Cortex of kidney (tissue), 1 donor: ENCODE results near the gene TLCD4.
"Not testable (repeated sequence)": the region's sequence is repeated elsewhere in the genome, so short reads cannot be mapped to it uniquely, and the experiment has no call there.

Source experiments
- DNase-seq: peaks from one replicate; lab custom pipeline; 2025; lab: John Stamatoyannopoulos, UW

Gene TLCD4, protein sequence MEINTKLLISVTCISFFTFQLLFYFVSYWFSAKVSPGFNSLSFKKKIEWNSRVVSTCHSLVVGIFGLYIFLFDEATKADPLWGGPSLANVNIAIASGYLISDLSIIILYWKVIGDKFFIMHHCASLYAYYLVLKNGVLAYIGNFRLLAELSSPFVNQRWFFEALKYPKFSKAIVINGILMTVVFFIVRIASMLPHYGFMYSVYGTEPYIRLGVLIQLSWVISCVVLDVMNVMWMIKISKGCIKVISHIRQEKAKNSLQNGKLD

DNA sequence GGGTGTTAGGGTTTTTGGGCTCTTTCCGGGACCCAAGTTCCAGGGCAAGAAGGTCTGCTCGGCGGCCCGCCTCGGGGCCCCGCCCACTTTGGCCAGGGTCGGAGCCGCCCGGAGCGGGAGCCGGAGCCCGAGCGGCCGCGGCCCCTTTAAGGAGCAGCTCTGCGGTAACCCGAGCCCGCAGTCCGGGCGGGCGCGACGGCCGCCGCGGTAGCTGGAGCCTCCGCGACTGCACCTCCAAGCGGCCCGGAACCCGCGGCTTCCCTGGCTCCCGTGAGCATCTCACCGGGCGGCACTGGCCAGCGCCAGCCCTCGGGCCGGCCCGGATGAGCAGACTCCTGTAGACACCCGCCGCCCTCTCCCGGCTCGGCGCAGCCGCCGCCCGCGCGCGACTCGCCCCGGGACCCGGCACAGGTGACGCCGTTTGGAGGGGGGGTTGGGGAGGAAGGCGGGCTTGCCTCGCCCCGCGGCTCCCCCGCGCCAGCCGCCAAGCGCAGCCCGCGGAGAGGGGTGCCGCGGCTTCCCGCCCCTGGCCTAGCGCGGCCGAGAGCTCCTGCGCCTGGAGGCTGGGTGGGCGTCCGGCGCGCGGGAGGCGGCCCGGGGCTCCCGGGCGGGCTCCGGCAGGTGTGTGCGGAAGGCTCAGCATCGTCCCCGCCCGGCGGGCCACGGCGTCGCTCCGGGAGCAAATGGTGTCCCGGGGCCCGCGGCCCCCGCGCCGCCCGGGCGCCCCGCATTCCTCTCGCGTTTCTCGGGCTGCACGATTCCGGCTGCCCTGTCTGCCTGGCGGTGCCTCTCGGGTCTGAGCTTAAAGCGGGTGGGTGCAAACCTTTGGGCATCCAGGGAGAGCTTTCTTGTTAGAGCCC is at the start of gene TLCD4:
Gene TLCD4, plus strand, starts transcription at position 149 of the 860 bp plus-strand sequence. CDS start 26,547 bp downstream, outside the sequence.
- no peak for DNase-seq

DNA sequence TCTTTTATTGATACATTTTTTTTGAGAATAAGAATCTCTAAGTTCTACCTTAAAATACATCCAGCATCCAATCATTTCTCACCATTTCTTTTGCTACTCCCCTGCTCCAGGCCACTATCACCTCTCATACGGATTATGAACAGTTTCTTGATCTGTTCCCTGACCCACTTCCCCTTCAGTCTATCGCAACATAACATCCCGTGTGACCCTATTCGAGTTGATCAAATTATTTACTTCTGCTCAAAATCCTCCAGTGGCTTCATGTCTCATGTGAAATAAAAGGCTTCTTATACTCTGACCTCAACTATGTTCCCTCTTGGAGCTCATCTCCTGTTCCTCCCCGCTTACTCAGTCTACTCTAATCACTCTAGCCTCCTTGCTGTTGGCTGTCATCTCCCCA is 49.6 kb upstream of the TLCD4 start:
- DNase-seq = no peak

DNA sequence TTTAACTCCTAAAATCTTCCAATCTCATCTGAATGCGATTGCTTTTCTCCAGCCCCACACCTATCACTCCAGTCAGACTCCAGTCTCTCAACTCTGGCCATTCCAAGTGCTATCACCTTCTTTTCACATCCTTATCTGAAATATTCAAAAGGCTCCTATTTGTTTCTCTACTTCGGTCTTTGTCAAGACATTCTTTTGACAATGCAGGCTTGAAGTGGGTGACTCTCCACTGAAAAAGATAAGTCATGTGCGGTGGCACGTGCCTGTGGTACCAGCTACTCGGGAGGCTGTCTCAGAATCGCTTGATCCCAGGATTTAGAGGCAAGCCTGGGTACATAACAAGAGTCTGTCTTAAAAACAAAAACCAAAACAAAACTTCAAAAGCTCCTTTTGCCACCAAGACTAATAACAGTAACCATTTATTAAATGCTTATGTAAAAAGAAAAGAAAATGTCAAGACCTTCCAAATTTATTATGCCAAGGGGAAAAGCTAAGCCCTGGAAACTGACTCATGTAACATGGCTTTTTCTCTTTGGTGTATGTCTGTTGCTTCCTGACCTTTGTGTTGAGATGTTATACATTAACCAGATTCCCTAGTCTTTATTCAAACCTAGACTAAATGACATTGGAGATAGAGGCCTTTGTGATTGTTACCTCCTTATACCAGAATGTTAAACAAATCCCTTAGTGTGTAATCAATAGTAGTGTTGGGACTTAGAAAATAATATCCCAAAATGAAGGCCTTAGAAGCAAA is 48.0 kb upstream of the TLCD4 start:
- no peak for DNase-seq

DNA sequence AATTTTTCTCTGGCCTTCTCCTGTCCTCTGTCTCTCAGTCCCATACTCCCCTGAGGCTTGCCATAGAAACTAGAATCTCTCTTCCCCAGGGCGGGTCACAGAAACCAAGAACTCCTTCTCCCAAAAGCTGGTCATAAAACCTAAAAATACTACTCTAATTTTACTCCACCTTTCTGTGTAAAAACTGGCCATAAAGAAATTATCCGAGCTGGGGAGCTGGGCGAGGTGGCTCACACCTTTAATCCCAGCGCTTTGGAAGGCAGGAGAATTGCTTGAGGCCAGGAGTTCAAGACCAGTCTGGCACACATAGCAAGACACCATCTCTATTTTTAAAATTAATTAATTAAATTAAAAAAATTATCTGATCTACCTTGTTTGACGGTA is 47.5 kb upstream of the TLCD4 start:
- no peak for DNase-seq

DNA sequence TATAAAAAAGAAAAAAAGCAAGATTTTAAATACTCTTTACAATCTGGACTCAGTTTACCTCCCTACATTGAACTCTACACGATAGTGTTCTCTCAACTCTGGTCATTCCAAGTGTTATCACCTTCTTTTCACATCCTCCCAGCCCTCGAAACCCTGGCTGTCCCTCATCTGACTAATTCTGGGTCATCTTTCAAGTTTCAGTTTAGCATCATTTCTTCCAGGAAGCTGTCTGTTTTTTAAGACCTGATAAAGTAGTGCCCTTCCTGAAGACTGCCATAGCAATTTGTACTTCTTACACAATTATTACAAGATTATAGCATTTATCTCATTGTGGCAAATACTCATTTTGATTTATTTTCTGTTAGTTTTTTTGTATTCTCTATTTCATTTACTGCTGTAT is 45.6 kb upstream of the TLCD4 start:
- DNase-seq = no peak

DNA sequence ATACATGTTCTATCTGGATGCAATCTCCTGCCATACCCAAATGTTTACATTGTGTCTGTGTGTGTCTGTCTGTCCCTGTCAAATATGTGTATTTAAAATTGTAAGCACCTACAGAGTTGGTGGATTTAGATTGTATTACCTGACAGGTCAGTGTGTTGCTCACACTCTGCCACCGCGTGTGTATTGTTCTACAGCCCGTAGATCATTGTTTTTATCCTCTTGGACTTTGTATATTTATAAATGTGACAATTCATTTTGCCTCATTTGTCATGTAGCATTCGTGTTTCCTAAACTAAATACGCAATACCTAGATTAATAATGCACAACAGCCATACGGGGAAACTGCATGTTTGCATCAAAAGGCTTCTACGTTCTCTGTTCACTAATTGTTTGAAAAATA is 45.0 kb upstream of the TLCD4 start:
- no peak for DNase-seq

DNA sequence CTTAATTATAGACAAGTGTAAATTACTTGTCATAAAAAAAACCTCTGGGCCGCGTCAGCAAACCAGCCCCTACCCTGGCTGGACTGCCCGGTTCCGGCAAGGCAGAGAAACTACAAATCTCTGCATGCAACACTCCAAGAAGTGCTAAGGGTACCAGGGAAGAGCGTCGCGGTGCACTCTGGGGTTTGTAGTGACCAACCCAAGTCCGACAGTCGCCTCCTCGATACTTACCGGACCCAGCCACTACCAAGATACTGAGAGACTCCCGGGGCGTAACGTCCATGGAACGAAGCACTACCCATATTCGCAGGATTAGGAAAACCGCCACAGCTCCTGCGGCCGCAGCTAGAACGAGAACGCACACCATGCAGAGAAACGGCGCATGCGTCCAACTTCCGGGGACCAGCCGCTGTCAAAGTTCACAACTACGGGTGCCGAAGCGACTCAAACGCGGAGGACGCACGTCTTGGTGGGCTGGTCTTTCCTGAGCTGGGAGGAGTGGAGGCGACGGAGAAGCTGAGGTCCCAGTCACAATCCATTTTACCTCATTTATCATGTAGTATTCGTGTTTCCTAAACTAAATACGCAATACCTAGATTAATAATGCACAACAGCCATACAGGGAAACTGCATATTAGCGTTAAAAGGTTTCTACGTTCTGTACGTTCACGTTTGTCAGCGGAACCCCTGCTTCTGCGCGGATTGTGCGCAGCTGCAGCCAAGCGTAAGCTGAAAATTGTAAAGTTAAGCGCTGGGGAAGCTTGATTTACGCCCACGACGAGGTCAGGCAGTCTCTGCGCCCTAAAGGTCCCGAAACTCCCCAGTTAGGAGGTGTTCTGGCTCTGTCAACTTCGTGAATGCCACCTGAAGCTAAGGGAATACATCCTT is 44.4 kb upstream of the TLCD4 start, which contains the start of gene ALG14:
Gene ALG14, minus strand, starts transcription at position 420 of the 888 bp plus-strand sequence. Its CDS starts 53 bp downstream, at position 367.
- no peak for DNase-seq

DNA sequence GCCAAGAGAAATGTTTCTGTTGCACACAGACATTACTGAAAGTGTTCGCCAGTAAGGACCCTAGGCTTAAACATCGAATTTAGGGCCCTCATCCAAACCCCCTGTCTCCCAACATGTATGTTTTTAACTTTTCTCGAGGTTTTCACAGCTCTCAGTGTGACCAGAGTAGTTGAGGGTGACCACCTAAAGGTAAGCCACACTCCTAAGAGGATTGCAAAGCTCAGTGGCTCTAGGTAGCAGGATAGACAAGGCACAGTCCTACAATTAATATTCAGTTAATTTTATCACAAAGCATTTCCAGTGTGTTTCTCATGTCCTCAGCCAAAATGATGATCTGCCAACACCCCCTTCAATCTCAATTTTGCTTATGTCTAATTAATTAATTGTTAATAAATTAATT is 43.7 kb upstream of the TLCD4 start:
- no peak for DNase-seq

DNA sequence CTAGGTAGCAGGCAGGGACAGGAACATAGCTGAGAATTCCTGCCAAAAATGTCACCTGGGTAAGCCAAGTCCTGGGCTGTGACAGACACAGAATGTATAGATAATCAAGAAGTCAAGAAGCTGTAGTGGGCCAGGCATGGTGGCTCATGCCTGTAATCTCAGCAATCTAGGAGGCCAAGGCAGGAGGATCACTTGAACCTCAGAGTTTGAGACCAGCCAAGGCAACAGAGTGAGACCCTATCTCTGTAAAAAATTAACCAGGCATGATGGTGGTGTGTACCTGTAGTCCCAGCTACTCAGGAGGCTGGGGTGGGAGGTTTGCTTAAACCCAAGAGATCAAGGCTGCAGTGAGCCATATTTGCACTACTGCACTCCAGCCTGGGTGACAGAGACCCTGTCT is 41.1 kb upstream of the TLCD4 start:
- no peak for DNase-seq

DNA sequence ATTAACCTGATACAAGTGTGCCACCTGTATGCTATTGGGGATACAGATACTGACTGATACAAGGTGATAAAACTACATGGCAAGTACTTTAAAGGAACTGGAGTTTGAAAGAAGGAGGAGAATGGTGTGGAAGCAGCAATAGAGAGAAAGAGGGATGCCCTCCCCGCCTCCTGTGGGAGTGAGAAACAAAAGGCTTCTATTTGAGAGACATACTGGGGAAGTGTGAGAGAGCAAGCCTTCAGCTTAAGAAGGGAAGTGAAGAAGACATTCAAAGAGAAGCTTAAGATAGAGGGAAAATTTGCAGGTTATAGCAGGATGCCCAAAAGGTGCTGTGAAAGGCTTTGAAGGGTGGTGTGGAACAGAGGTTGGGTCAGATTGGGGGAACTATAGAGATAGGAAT is 36.7 kb upstream of the TLCD4 start:
- no peak for DNase-seq

DNA sequence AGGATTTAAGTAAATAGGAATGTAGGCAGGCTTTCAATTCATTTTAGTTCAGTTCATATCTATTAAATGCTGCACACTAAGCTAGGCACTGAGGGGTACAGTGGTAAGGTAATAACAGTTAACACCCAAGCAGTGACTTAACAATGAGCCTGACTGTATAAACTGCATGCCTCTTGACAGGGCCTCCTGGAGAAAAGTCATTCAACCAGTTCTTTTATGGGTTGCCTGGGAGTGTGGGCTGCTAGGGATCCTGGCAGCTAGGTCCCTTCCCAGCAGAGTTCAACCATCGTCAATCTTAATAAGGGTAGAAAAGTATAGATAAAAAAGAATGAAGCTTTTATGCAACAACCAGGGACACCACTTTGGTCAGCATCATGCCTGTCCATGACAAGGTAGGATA is 36.3 kb upstream of the TLCD4 start:
- no peak for DNase-seq

DNA sequence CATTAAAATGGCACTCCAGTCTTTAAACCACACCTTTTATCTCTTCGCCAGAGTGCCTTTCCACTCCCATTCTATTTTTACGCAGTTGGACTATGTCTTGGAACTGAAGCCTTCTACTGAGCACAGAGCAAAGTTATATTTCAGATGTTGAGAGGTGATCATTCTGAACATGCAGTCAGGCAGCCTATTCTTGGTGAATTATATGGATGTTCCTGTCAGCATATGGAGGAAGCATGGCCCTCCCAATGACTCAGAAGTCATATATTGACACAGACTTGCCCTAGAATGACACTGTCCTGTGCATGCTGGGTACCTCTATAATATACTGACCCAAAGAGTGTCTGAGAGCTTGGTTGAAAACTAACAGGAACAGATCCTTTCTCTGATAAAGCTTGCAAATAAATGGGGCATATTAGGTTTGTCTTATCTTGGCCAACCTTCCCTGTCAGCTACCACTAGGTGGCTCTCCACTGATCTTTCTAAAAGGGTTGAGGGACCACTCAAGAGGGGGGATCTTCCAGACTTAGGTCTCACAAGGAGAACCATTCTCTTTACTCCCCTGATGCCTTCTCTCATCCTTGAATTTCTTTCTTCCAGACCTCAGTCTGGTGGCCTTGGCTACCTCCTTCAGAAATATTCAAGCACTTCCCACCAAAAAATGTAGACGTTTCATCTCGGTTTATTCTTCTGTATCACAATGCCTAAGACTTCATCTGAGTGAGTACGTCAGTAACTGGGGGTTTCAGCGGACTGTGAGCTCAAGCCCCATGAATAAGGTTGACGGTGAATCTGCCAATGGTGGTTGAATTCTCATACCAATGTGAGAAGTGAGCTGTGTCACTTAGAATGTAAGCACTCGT is 32.6 kb upstream of the TLCD4 start:
- no peak for DNase-seq

DNA sequence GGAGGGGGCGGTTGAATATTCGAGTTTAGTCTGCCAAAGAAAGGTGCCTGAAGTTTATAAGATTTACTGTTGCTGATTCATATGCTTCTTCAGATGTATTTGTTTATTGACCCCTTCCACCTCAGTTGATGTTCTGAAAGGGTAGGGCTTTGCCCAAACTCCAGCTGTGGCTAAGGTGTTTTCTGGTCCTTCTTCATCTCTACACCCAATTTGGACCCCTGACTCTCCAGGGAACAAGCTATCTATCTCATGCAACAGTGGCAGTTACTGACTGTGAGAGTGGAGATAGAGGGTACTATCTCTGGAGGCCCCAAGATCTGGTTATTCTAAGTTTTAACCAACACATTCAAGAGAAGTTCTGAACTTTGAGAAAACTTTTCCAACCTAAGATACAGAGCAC is 31.8 kb upstream of the TLCD4 start:
- DNase-seq = no peak

DNA sequence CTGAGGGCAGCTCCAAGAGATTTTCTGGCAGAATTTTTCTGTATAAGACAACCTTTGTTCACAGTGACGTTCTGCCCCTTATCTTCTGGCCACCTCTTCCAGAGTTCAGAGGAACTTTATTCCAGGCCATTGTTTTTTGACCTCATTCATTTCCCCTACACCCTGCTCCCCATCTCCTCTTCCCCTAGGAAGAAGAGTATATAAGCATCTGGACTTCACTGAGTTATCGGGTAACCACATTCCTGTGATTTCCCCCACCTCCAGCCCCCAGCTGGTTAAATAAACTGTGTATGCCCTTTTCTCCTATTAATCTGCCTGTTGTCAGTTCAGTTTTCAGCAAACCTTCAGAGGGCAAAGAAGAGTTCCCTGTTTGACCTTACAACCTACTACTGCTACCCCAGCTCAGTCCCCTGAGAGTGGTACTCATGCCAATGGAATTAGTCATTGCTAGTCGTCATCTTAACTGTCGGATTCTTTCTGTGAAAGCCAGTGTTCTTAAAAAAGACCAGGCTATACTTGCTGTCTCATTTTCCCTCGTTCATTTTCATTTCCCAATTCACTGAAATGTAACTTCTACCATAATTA is 30.1 kb upstream of the TLCD4 start:
- DNase-seq = no peak

DNA sequence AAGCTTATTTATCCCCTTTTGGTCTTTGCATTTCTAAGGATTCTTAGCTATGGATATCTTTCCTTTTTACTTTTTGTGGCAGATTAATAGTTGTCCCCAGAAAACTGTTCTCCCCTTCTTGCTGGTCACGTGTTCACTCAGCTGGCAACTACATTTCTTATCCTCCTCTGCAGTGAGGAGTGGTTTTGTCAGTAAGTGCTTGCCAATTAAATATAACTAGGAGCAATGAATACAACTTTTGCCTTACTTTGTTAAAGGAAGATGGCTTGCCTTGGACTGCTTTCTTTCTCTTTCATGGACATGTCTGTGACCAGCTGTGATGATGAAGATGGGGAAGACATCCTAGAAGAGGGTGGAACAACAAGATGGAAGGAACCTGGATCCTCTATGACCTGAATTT is 28.9 kb upstream of the TLCD4 start:
- DNase-seq = no peak

DNA sequence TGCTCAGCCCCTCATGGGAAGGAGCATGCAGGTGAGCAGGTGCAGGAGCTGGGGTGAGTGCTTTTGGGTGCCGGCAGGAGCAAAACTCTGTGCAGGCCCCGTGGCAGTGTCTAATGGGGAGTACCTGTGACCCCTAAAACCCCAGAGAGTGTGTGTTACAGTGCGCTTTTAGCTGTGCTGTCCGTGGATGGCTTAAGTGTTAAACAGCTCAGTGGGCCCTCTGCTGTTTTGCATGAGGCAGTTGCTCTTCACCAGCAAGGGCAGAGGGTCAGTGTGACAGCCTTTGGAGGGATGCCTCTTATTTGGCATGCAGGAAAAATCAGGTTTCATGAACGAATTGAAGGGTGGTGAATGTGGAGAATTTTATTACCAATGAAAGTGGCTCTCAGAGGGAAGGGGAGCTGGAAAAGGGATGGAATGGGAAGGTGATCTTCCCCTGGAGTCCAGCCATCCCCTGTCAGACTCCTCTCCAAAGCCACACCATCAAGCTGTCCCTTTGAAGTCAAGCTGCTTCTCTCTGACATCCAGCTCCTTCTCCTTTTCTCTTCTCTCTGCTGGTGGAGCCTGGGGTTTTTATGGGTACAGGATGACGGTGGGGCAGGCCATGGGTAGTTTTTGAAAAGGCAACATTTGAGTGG is 27.4 kb upstream of the TLCD4 start:
- no peak for DNase-seq

DNA sequence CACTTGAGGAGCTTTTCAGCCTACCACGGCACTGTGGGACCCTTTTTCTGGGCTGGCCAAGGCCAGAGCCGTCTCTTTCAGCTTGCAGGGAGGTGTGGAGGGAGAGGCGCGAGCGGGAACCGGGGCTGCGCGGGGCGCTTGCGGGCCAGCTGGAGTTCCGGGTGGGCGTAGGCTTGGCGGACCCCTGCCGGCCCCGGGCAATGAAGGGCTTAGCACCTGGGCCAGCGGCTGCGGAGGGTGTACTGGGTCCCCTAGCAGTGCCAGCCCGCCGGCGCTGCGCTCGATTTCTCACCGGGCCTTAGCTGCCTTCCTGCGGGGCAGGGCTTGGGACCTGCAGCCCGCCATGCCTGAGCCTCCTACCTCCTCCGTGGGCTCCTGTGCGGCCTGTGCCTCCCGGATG is 25.9 kb upstream of the TLCD4 start:
- DNase-seq = not testable (repeated sequence)

DNA sequence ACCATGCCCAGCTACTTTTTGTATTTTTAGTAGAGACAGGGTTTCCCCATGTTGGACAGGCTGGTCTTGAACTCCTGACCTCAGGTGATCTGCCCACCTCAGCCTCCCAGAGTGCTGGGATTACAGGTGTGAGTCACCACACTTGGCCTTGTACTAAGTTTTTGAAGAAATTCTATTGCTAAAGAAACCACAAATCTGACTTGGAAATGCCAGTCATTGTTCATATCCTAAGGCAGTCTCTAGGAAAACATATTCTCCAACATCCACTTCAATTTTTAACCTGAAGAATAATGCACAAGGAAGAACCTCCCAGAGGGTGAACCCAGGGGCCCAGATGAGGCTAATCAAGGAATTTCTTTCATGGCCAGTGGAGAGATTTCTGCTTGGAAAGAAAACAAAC is 24.3 kb upstream of the TLCD4 start:
- not testable (repeated sequence) for DNase-seq

DNA sequence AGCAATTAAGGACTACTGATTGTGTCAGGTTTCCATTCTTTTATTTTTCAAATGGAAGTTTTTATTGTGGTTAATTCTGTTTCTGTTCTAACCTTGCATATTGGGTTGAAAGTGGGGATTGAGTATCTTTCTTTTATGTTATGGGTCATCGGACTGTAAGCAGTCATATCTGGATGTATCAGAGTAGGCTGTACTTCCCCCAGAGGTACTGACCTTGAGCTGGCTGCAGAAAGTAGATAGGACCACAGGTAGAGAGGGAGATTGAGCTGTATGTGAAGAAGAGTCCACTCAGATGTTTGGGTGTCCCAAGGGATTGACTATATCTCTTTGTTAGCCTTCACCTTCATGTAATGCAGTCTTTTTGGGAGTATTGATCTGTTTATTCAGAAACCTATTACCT is 23.9 kb upstream of the TLCD4 start:
- DNase-seq = no peak

DNA sequence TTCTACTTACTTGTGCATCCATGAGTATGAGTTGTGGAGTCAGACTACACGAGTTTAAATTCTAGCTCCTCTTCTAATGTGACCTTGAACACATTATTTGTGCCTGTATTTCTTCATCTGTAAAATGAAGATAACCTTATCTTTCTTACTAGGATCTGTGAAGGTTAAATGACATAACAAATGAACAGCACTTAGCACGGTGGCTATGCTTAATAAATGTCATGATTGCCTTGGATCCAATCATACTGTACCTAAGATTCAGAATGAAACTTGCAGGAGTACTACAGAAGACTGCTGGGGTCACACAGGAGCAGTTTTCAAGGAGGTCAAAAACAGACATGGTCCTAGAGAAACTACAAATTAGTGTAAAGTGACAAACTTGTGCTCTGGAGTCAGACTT is 22.2 kb upstream of the TLCD4 start:
- no peak for DNase-seq
